Activated T-cell treated with anti-CD3 and anti-CD28 coated beads, Interleukin-2, amount 50 U/mL, for 72 hours (primary cell): Measurements from ENCODE around the gene MAN2A2. TPM values are rescaled to one million over a fixed set of nuclear protein-coding genes. Genes with fewer than 3 reads are reported as not detected.
A peak's percentile ranks its signal among the peaks of the same experiment; 100 is the strongest.

Experiments used
- ATAC-seq, 2 donors: fragments of 150-1000 bp; cut with Tn5 transposase; replicated peaks in 1 of 2; 2 replicates each; pipeline ENCODE4 v1.10.0; 2021; ENCODE audit warnings: moderate library complexity in 2 of 2, mild to moderate bottlenecking in 1 of 2
- DNase-seq, 2 donors: peaks; one replicate each; pipeline ENCODE4 v3.0.0; 2021 to 2022; ENCODE audit warnings: mixed read lengths in 1 of 2
- H3K27ac Mint-ChIP-seq: one replicate; pipeline ENCODE4 v1.8.0; 2022; ENCODE audit warnings: mild to moderate bottlenecking, moderate library complexity, mixed read lengths
- H3K27me3 Mint-ChIP-seq: one replicate; pipeline ENCODE4 v1.8.0; 2022; ENCODE audit warnings: low read depth, mixed read lengths
- H3K36me3 Mint-ChIP-seq, 2 donors: one replicate each; pipeline ENCODE4 v1.8.0; 2022; ENCODE audit warnings: mixed read lengths in 2 of 2, mild to moderate bottlenecking in 1 of 2; ENCODE audit not compliant: insufficient read depth in 2 of 2
- H3K4me1 Mint-ChIP-seq: one replicate; pipeline ENCODE4 v1.8.0; 2022; ENCODE audit warnings: low read depth, mixed read lengths
- H3K4me3 Mint-ChIP-seq, 2 donors: one replicate each; pipeline ENCODE4 v1.8.0; 2022; ENCODE audit warnings: mild to moderate bottlenecking in 2 of 2, mixed read lengths in 2 of 2, moderate library complexity in 2 of 2
- H3K9me3 Mint-ChIP-seq, 2 donors: one replicate each; pipeline ENCODE4 v1.8.0; 2022; ENCODE audit warnings: mixed read lengths in 2 of 2
- total RNA-seq, 2 donors: library from RNA; stranded (reverse); gene quantifications; one replicate each; pipeline ENCODE4 v1.2.3, GENCODE V29; 2022

Gene MAN2A2
- total RNA-seq, 2 donors from 2014 or later = 159 to 190 TPM

DNA sequence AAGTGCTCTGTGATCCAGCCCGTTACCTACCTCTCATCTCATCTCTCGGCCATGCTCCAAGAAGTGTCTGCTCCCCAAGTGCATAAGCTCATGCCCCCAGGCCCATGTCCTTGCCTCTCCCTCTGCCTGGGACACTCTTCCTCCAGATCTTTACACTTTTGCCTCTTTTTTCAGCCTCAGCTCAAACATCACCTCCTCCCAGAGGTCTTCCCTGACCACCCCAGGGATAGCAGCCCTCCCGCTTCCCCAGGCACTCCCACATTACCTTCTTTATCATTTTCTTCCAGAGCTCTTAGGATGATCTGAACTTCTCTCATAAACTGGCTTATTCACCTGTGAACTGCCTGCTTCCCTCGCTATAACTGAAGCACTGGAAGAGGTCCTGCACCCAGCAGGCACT, 37.4 kb upstream of the MAN2A2 start:
- H3K27me3 Mint-ChIP-seq = no peaks in the 10 kb centered on the region
- peak overlapping the region; percentile 6 for H3K27ac Mint-ChIP-seq
- ATAC-seq = no peak

GRCh38 chr15:90866161-90866715, 36.9 kb upstream of the MAN2A2 start:
- Mint-ChIP-seq H3K27ac (peak overlapping the region; percentile 45), H3K4me1 (peaks cover 82% of the 10 kb centered on the region), H3K36me3 (peaks cover 10 to 18% of the 10 kb centered on the region in 2 donors), H3K4me3 (no peak overlapping the region), H3K27me3 (no peaks in the 10 kb centered on the region), H3K9me3 (no peaks in the 10 kb centered on the region)
- no peak for ATAC-seq
- DNase-seq = no peak

More for the DNA sequence above, 37.4 kb upstream of the MAN2A2 start:
- peaks cover 7 to 16% of the 10 kb centered on the region in 2 donors for H3K36me3 Mint-ChIP-seq
- H3K4me1 Mint-ChIP-seq = peaks cover 86% of the 10 kb centered on the region
- H3K9me3 Mint-ChIP-seq = no peaks in the 10 kb centered on the region
- no peak overlapping the region for H3K4me3 Mint-ChIP-seq
- DNase-seq = no peak

- DNase-seq = no peak
- Mint-ChIP-seq H3K9me3 (no peaks in the 10 kb centered on the region), H3K36me3 (peaks cover 10 to 16% of the 10 kb centered on the region in 2 donors), H3K27ac (no peak overlapping the region), H3K27me3 (no peaks in the 10 kb centered on the region), H3K4me3 (no peak overlapping the region), H3K4me1 (peaks cover 76% of the 10 kb centered on the region)
- no peak for ATAC-seq
Measured at GRCh38 chr15:90866800-90867199, 36.3 kb upstream of the MAN2A2 start.

GRCh38 chr15:90868261-90868689, 34.8 kb upstream of the MAN2A2 start, which contains the start of gene FURIN:
FURIN (plus strand) TSS chr15:90868588; CDS start chr15:90875741, 7,153 bp downstream.
- H3K36me3 Mint-ChIP-seq = peaks cover 21 to 27% of the 10 kb centered on the region in 2 donors
- no peak for ATAC-seq
- H3K4me1 Mint-ChIP-seq = peaks cover 65% of the 10 kb centered on the region
- no peaks in the 10 kb centered on the region for H3K9me3 Mint-ChIP-seq
- no peaks in the 10 kb centered on the region for H3K27me3 Mint-ChIP-seq
- no peak for DNase-seq
- peak within 1 kb of the TSS; percentile 96 to 99 for H3K4me3 Mint-ChIP-seq
- peak within 1 kb of the TSS; percentile 100 for H3K27ac Mint-ChIP-seq

- ATAC-seq (peak; percentile 4 to 20), DNase-seq (no peak)
- no peaks in the 10 kb centered on the region for H3K9me3 Mint-ChIP-seq
- H3K36me3 Mint-ChIP-seq = peaks cover 24 to 30% of the 10 kb centered on the region in 2 donors
- H3K4me3 Mint-ChIP-seq = peak overlapping the region; percentile 96 to 99
- peaks cover 65% of the 10 kb centered on the region for H3K4me1 Mint-ChIP-seq
- H3K27ac Mint-ChIP-seq = peak overlapping the region; percentile 100
- H3K27me3 Mint-ChIP-seq = no peaks in the 10 kb centered on the region
Measured at GRCh38 chr15:90869140-90869541, 34.0 kb upstream of the MAN2A2 start.

DNA sequence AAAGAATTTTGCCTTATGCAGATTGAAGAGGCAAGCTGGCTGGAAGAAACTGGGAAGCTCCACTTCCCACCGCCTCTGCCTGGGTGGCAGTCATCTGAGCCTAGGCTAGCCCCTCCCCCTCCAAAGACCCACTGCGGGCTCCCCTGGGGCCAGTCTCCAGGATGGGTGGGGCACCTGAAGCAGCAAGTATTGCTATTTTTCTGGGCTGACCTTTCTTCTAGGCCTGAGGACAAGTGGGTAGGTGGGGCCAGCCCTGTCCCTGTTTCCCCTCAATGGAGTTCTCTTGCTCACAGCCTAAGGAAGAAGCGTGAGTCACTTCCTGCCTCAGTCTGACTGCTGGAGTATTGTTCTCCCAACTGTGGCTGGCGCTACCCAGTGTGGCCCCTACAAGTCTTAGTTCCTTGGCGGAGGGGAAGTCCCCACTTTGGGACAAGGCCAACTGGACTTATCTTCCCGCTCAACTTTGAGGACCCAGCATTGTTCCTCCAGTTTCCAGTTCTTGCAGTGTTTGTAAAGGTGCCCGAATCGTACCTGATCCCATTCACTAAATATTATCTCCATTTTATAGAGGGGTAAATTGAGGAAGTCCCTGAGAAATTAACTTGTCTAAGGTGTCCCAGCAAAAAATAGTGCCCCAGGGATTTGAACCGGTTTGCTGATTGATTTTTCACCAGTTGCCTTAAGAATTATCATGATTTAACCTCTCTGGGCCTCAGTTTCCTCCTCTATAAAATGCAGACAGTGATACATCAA, 33.3 kb upstream of the MAN2A2 start:
- peaks cover 65% of the 10 kb centered on the region for H3K4me1 Mint-ChIP-seq
- peak overlapping the region; percentile 96 to 99 for H3K4me3 Mint-ChIP-seq
- H3K36me3 Mint-ChIP-seq = peaks cover 24 to 31% of the 10 kb centered on the region in 2 donors
- DNase-seq = peak; percentile 67 to 73
- ATAC-seq = peak; percentile 66 to 70
- no peaks in the 10 kb centered on the region for H3K27me3 Mint-ChIP-seq
- peak overlapping the region; percentile 100 for H3K27ac Mint-ChIP-seq
- H3K9me3 Mint-ChIP-seq = no peaks in the 10 kb centered on the region

DNA sequence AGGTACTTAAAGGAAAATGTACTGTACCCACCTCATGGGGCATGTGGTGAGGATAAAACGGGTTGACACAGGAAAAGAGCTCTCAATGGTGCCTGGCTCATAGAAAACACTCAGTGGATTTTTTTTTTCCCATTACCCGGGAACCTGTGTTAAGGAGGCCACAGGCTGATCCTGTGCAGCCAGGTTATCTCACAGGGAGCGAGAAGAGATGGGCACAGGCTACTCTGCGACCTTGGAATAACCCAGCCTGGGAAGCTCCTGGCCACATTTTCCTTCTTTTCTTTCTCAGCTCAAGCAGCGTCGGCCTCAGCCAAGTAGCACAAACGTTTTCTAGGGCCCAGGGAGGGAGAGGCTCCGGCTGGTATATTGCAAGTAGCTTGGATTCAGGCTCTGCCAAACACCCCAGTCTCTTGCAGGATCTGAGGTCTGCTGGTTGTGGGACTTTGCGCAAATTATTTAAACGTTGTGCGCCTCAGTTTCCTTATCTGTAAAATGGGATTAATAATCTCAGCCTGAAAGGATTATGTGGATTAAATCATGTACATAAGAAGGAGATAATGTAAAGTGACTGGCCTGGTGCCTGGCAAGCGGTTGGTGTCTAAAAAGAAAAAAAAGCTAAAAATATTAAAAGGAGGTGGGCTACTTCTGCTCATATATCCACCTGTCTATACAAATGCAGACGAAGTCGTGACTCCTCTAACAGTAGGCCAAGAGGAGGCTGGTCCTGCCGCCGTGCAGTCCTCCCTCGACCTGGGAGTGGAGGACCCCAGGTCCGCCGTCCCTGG, 32.6 kb upstream of the MAN2A2 start:
- peaks cover 26 to 36% of the 10 kb centered on the region in 2 donors for H3K36me3 Mint-ChIP-seq
- peaks cover 70% of the 10 kb centered on the region for H3K4me1 Mint-ChIP-seq
- H3K27me3 Mint-ChIP-seq = no peaks in the 10 kb centered on the region
- no peak for ATAC-seq
- H3K9me3 Mint-ChIP-seq = no peaks in the 10 kb centered on the region
- no peak for DNase-seq
- H3K27ac Mint-ChIP-seq = peak overlapping the region; percentile 100
- peak overlapping the region; percentile 96 to 99 for H3K4me3 Mint-ChIP-seq

- H3K4me3 Mint-ChIP-seq = peak overlapping the region; percentile 96 to 99
- peaks cover 29 to 36% of the 10 kb centered on the region in 2 donors for H3K36me3 Mint-ChIP-seq
- peak in 1 of 2 donors; percentile 6 for ATAC-seq
- H3K27ac Mint-ChIP-seq = peak overlapping the region; percentile 100
- no peaks in the 10 kb centered on the region for H3K9me3 Mint-ChIP-seq
- peaks cover 71% of the 10 kb centered on the region for H3K4me1 Mint-ChIP-seq
- peak in 1 of 2 donors; percentile 51 for DNase-seq
- H3K27me3 Mint-ChIP-seq = no peaks in the 10 kb centered on the region
Measured at GRCh38 chr15:90871139-90871715, 31.9 kb upstream of the MAN2A2 start.

- Mint-ChIP-seq H3K27ac (peak overlapping the region; percentile 100), H3K9me3 (no peaks in the 10 kb centered on the region), H3K27me3 (no peaks in the 10 kb centered on the region), H3K4me1 (peaks cover 71% of the 10 kb centered on the region), H3K36me3 (peaks cover 32 to 41% of the 10 kb centered on the region in 2 donors), H3K4me3 (peak overlapping the region; percentile 90 to 98)
- DNase-seq (peak in 1 of 2 donors; percentile 49), ATAC-seq (peak in 1 of 2 donors; percentile 2)
Measured at GRCh38 chr15:90871716-90872485, 31.2 kb upstream of the MAN2A2 start.

DNA sequence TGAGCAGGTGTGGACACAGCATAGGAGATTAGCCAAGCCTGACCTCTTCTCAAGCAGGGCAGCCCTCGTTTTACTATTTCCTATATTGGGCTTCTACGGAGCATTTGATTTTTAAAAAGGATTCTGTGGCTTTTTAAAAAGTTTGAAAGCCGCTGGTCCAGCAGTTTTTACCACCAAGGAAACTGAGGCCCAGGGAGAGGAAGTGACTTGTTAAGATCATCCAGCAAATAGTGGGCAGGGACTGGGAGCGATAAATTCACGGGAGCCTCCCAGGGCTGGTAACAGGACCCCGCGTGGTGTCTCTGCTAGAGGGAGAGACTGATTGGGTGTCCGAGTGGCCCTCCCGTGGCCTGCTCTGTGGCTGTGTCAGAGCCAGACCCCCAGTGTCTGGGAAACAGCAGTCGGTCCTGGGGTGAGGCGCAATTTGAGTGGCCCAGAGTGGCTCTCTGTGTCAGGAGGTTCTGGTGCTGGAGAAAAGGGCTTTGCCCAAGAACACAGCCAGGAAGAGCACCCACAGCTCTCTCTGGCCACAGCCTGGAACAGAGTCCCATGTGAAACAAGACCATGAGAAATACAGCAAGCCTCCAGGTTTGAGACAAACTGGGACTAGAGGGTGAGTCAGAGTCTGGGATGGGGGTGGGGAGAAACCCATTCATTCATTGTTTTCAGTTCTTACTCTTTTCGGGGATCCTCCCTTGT, 30.5 kb upstream of the MAN2A2 start:
- ATAC-seq (peak; percentile 72 to 74), DNase-seq (peak; percentile 74 to 76)
- H3K27ac Mint-ChIP-seq = peak overlapping the region; percentile 100
- H3K9me3 Mint-ChIP-seq = no peaks in the 10 kb centered on the region
- H3K4me3 Mint-ChIP-seq = peak overlapping the region; percentile 90 to 98
- H3K4me1 Mint-ChIP-seq = peaks cover 73% of the 10 kb centered on the region
- H3K27me3 Mint-ChIP-seq = no peaks in the 10 kb centered on the region
- peaks cover 36 to 48% of the 10 kb centered on the region in 2 donors for H3K36me3 Mint-ChIP-seq

DNA sequence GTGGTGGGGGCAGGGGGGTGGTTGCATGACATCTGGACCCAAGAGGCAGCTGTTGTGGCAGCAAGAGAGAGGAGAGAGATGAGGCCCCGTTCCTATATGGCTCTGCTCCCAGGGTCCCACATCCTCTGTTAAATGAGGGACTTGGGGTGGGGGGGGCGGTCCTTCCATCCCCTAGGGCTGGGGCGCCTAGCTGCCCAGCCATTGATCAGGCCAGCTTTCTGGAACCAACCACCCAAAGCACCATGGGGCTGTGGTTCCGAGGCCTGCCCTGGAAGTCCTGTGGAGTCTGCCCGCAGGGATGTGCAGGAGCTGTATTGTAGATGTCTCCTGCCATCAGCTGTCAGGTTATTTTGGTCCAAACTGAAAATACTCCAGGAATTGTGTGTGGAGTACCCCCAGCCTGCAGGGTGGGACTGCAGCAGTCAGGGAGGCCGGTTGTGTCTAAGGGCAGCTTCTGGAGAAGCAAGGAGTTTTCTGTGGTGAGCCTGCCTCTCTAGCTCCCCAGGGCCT, 29.6 kb upstream of the MAN2A2 start:
- peaks cover 73% of the 10 kb centered on the region for H3K4me1 Mint-ChIP-seq
- H3K27ac Mint-ChIP-seq = peak overlapping the region; percentile 100
- no peaks in the 10 kb centered on the region for H3K27me3 Mint-ChIP-seq
- no peak for ATAC-seq
- no peaks in the 10 kb centered on the region for H3K9me3 Mint-ChIP-seq
- H3K4me3 Mint-ChIP-seq = peak overlapping the region; percentile 90 to 98
- H3K36me3 Mint-ChIP-seq = peaks cover 37 to 50% of the 10 kb centered on the region in 2 donors
- no peak for DNase-seq
